ENCODE results near the gene NAT14.

NAT14 gene

DNA sequence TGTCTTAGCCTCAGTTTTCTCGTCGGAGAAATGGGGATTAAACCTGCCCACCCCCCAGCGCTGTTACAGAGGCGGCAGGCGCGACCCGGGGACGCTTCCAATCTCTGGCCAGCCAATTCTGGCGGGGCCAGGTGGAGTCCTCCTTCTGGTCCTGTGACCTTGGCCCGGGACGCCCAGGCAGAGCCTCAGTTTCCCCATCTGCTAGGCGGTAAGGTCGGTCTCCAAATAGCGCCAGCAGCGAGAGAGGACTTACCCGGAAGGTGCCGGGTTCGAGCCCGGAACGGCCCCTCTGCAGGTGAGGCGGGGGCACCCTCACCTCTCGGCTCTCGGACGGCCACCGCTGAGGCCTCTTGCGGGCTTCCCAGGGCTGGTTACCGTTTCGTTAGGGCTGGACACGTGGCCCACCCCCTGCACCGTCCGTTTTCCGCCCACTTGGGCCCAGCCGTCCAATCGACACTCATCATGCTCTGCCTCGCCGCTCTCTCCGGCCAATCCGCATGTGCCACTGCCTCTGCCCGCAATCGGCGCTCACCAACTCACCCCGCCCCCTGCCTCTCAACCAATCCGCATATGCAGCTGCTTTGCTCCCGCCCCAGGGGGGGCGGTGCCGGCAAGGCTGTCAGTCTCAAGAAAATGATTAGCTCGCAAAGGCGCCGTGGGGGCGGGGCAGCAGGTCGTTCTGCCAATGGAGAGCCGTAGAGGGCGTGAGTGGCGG is 23.6 kb upstream of the NAT14 start, which contains the start of gene ISOC2:
Gene ISOC2 (minus strand): TSS at position 384 of the 715 bp plus-strand sequence. CDS start 5,156 bp downstream, outside the sequence.
- DNase-seq (ENCODE audit: extremely low read depth, insufficient read length): peak; percentile 100
- H3K4me3 ChIP-seq (replicated peaks; ENCODE audit: low read depth, low read length): peak within 1 kb of the TSS; percentile 84
- no peaks in the 10 kb centered on the region; the same call in 1 of the 2 replicates for H3K36me3 ChIP-seq (ENCODE audit: control insufficient read depth, insufficient read depth, low read length)
- no peak for TF ChIP-seq CTCF (IDR thresholded peaks at IDR 0.05; ENCODE audit: insufficient read depth, low read length, poor library complexity, severe bottlenecking)
- H3K27me3 ChIP-seq (replicated peaks; ENCODE audit: control insufficient read depth, insufficient read depth, low read length): no peaks in the 10 kb centered on the region

- H3K4me3 ChIP-seq (replicated peaks; ENCODE audit: low read depth, low read length): peak overlapping the region; percentile 69
- TF ChIP-seq CTCF (IDR thresholded peaks at IDR 0.05; ENCODE audit: insufficient read depth, low read length, poor library complexity, severe bottlenecking): no peak
- H3K27me3 ChIP-seq (replicated peaks; ENCODE audit: control insufficient read depth, insufficient read depth, low read length): no peaks in the 10 kb centered on the region
- no peaks in the 10 kb centered on the region; the same call in 1 of the 2 replicates for H3K36me3 ChIP-seq (ENCODE audit: control insufficient read depth, insufficient read depth, low read length)
- DNase-seq (ENCODE audit: extremely low read depth, insufficient read length): no peak
Observed at GRCh38 chr19:55461974-55462626, 22.9 kb upstream of the NAT14 start.

- no peak for DNase-seq (ENCODE audit: extremely low read depth, insufficient read length)
- no peak for TF ChIP-seq CTCF (IDR thresholded peaks at IDR 0.05; ENCODE audit: insufficient read depth, low read length, poor library complexity, severe bottlenecking)
- Histone ChIP-seq H3K4me3 (replicated peaks; ENCODE audit: low read depth, low read length) (no peak overlapping the region), H3K36me3 (ENCODE audit: control insufficient read depth, insufficient read depth, low read length) (no peaks in the 10 kb centered on the region; the same call in 1 of the 2 replicates), H3K27me3 (replicated peaks; ENCODE audit: control insufficient read depth, insufficient read depth, low read length) (no peaks in the 10 kb centered on the region)
Observed at GRCh38 chr19:55462722-55463121, 22.3 kb upstream of the NAT14 start.

GRCh38 chr19:55463583-55464031 is 21.4 kb upstream of the NAT14 start:
- no peak for DNase-seq (ENCODE audit: extremely low read depth, insufficient read length)
- H3K36me3 ChIP-seq (ENCODE audit: control insufficient read depth, insufficient read depth, low read length): no peaks in the 10 kb centered on the region
- no peak for TF ChIP-seq CTCF (IDR thresholded peaks at IDR 0.05; ENCODE audit: insufficient read depth, low read length, poor library complexity, severe bottlenecking)
- no peak overlapping the region for H3K4me3 ChIP-seq (replicated peaks; ENCODE audit: low read depth, low read length)
- H3K27me3 ChIP-seq (replicated peaks; ENCODE audit: control insufficient read depth, insufficient read depth, low read length): no peaks in the 10 kb centered on the region

DNA sequence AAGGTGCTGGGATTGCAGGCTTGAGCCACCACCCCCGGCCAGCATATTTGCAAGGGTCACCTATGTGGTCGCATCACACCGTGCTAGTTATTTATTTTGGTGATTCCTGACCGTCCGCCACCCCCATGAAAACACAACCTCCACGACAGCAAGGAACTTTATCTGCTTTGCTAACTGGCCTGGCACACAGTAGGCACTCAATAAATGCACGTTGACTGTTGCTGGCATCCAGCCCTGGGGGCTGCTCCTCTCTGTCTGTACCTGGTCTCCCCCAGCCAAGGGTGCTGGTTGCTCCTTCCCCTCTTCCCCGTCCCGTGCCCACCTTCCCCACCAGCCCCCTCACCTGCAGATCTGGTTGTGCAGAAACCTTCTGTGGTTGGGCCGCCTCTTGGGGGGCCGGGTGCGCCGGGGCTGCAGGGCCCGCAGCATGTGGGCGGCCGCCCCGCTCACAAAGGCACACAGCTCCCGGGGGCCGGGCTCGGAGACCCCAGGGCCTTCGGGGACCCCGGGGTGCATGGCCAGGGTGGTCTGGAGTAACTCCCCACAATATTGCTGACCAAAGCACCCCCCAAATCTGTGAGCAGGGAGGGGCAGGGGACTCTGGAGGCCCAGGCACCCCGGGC is 20.8 kb upstream of the NAT14 start:
- no peaks in the 10 kb centered on the region for H3K27me3 ChIP-seq (replicated peaks; ENCODE audit: control insufficient read depth, insufficient read depth, low read length)
- no peaks in the 10 kb centered on the region for H3K36me3 ChIP-seq (ENCODE audit: control insufficient read depth, insufficient read depth, low read length)
- H3K4me3 ChIP-seq (replicated peaks; ENCODE audit: low read depth, low read length): no peak overlapping the region
- TF ChIP-seq CTCF (IDR thresholded peaks at IDR 0.05; ENCODE audit: insufficient read depth, low read length, poor library complexity, severe bottlenecking): no peak
- DNase-seq (ENCODE audit: extremely low read depth, insufficient read length): no peak

Measured in GM06990 (cell line).